IMR-90 (cell line): ENCODE results near the gene TMEM200A. TPM values are rescaled to one million over a fixed set of nuclear protein-coding genes. Genes with fewer than 3 reads are reported as not detected.
"Not testable (repeated sequence)": the region's sequence is repeated elsewhere in the genome, so short reads cannot be mapped to it uniquely, and the experiment has no call there.

ENCODE experiments used
- ATAC-seq: fragments of 200-7000 bp; cut with Tn5 transposase; 2 replicates; pipeline ENCODE4 v1.9.1; 2020; ENCODE audit warnings: low read depth, mild to moderate bottlenecking, moderate library complexity
- BruUV-seq: library from RNA; stranded (reverse); fragments of 400-500 nt; replicated peaks from 2 replicates; lab custom pipeline; 2021; lab: Mats Ljungman, UMichigan
- CTCF ChIA-PET: fragments of 300-600 bp; formaldehyde crosslinking; extraction: SDS; loops from one replicate; lab custom pipeline; 2021; ENCODE audit warnings: antibody characterized with exemption; lab: Yijun Ruan, JAX
- POLR2A ChIA-PET: fragments of 300-600 bp; sonication (Branson Sonifier 250); formaldehyde crosslinking; loops from one replicate; lab custom pipeline; 2022; ENCODE audit warnings: antibody characterized with exemption; ENCODE audit not compliant: unreplicated experiment; lab: Charles Lee
- DNase-seq: peaks from one replicate; pipeline ENCODE4 v3.0.0; 2013
- H2AFZ ChIP-seq: replicated peaks from 2 replicates; pipeline ENCODE3; 2013; ENCODE audit warnings: low read length, mild to moderate bottlenecking; ENCODE audit not compliant: poor library complexity
- H2AK5ac ChIP-seq: 2 replicates; pipeline ENCODE4 v1.6.1; 2013; ENCODE audit warnings: low read depth, low read length, inconsistent platforms
- H2AK9ac ChIP-seq: replicated peaks from 2 replicates; pipeline ENCODE3; 2013; ENCODE audit warnings: mild to moderate bottlenecking, low read depth, low read length, moderate library complexity; ENCODE audit not compliant: poor library complexity
- H2BK120ac ChIP-seq: 2 replicates; pipeline ENCODE4 v1.6.1; 2013; ENCODE audit warnings: low read depth, low read length, inconsistent platforms
- H2BK15ac ChIP-seq: 3 replicates; pipeline ENCODE4 v1.6.1; 2013; ENCODE audit warnings: low read depth, low read length, inconsistent platforms
- H2BK20ac ChIP-seq: 2 replicates; pipeline ENCODE4 v1.6.1; 2013; ENCODE audit warnings: low read depth, mild to moderate bottlenecking, inconsistent platforms, low read length, moderate library complexity
- H2BK5ac ChIP-seq: 2 replicates; pipeline ENCODE4 v1.6.1; 2013; ENCODE audit warnings: mild to moderate bottlenecking, low read depth, low read length, inconsistent platforms; ENCODE audit not compliant: poor library complexity, severe bottlenecking
- H3K14ac ChIP-seq: replicated peaks from 2 replicates; pipeline ENCODE4 v1.6.1; 2013; ENCODE audit warnings: low read depth, low read length, inconsistent platforms
- H3K18ac ChIP-seq: 2 replicates; pipeline ENCODE4 v1.6.1; 2013; ENCODE audit warnings: low read depth, low read length, control low read depth
- H3K23ac ChIP-seq: 2 replicates; pipeline ENCODE4 v1.6.1; 2013; ENCODE audit warnings: low read depth, low read length, inconsistent platforms
- H3K27ac ChIP-seq: 2 replicates; pipeline ENCODE4 v1.5.1; 2013; ENCODE audit warnings: mild to moderate bottlenecking, control low read depth, low read length; ENCODE audit not compliant: insufficient read depth
- H3K27me3 ChIP-seq: 2 replicates; pipeline ENCODE4 v1.6.1; 2013; ENCODE audit warnings: low read length; ENCODE audit not compliant: control insufficient read depth, insufficient read depth
- H3K36me3 ChIP-seq: 2 replicates; pipeline ENCODE4 v1.6.1; 2013; ENCODE audit warnings: low read length, mixed read lengths; ENCODE audit not compliant: control insufficient read depth, insufficient read depth
- H3K4ac ChIP-seq: 2 replicates; pipeline ENCODE4 v1.6.1; 2013; ENCODE audit warnings: low read depth, low read length, inconsistent platforms
- H3K4me1 ChIP-seq: 2 replicates; pipeline ENCODE4 v1.6.1; 2013; ENCODE audit warnings: low read length, mixed read lengths; ENCODE audit not compliant: control insufficient read depth, insufficient read depth
- H3K4me2 ChIP-seq: 2 replicates; pipeline ENCODE4 v1.6.1; 2013; ENCODE audit warnings: low read depth, mild to moderate bottlenecking, control low read depth, low read length, moderate library complexity
- H3K4me3 ChIP-seq: 2 replicates; pipeline ENCODE4 v1.5.1; 2013; ENCODE audit warnings: low read depth, mild to moderate bottlenecking, control low read depth, low read length, moderate library complexity; ENCODE audit not compliant: insufficient read depth
- H3K56ac ChIP-seq: 2 replicates; pipeline ENCODE4 v1.6.1; 2013; ENCODE audit warnings: low read length, inconsistent platforms; ENCODE audit not compliant: insufficient read depth; ENCODE audit errors: extremely low read depth
- H3K79me1 ChIP-seq, 2 experiments: 2 replicates each; pipeline ENCODE4 v1.6.1; 2013; ENCODE audit warnings: low read length in 2 of 2, inconsistent platforms in 1 of 2, low read depth in 1 of 2
- H3K9ac ChIP-seq: 2 replicates; pipeline ENCODE4 v1.6.1; 2013; ENCODE audit warnings: low read depth, low read length, control low read depth
- H3K9me1 ChIP-seq: 2 replicates; pipeline ENCODE4 v1.6.1; 2013; ENCODE audit warnings: low read length, inconsistent platforms; ENCODE audit not compliant: insufficient read depth
- H3K9me3 ChIP-seq: 2 replicates; pipeline ENCODE4 v1.6.1; 2013; ENCODE audit warnings: low read length; ENCODE audit not compliant: control insufficient read depth, insufficient read depth
- H4K20me1 ChIP-seq: 2 replicates; pipeline ENCODE4 v1.6.1; 2013; ENCODE audit warnings: low read length, inconsistent platforms; ENCODE audit not compliant: insufficient read depth
- H4K5ac ChIP-seq: 2 replicates; pipeline ENCODE4 v1.6.1; 2013; ENCODE audit warnings: mild to moderate bottlenecking, low read depth, low read length, control low read depth
- H4K8ac ChIP-seq, 2 experiments: 2 replicates each; pipeline ENCODE4 v1.6.1; 2013; ENCODE audit warnings: low read depth in 2 of 2, low read length in 2 of 2, control low read depth in 1 of 2, inconsistent platforms in 1 of 2
- H4K91ac ChIP-seq: 2 replicates; pipeline ENCODE4 v1.6.1; 2013; ENCODE audit warnings: low read depth, low read length, inconsistent platforms; ENCODE audit not compliant: insufficient read depth
- RAD21 ChIP-seq: IDR thresholded peaks from 2 replicates; pipeline ENCODE4 v1.6.1; 2012; ENCODE audit warnings: low read length, improper control_type of control experiment
- USF2 ChIP-seq: fragments of 150-350 bp; IDR thresholded peaks from 2 replicates; pipeline ENCODE4 v1.6.1; 2017; ENCODE audit warnings: mild to moderate bottlenecking, antibody characterized with exemption, low read length, low read depth
- WGBS, 2 experiments: methylation state at CpG; one replicate each; pipeline versions ENCODE4 v1.1.5 to v1.1.7; 2013; ENCODE audit warnings: missing lambda C conversion rate in 2 of 2; ENCODE audit not compliant: insufficient read length in 1 of 2; ENCODE audit errors: extremely low coverage in 2 of 2; 5-methylcytosine and 5-hydroxymethylcytosine counted together
- dilution Hi-C: fragments of 300-500 bp; cut with HindIII; formaldehyde crosslinking; loops from one replicate; pipeline ENCODE4 v1.14.3; 2018; ENCODE audit warnings: low sequenced_read_pairs; ENCODE audit not compliant: unreplicated experiment
- in situ Hi-C: fragments of 300-500 bp; cut with MboI; formaldehyde crosslinking; loops from 3 replicates; pipeline ENCODE4 v1.14.3; 2019; ENCODE audit warnings: low sequenced_read_pairs, inconsistent platforms, mixed read lengths
- intact Hi-C: fragments of 100-400 bp; cut with micrococcal nuclease; formaldehyde crosslinking; loops from 2 replicates; pipeline ENCODE4 v1.10.0; 2022
- polyA plus RNA-seq, 3 experiments: library from polyadenylated mRNA; depleted of rRNA; stranded (reverse); fragments of >200 nt; gene quantifications; 2 replicates each; pipeline ENCODE4 v1.2.3, GENCODE V29; 2012; ENCODE audit warnings: low replicate concordance in 1 of 3
- total RNA-seq: library from RNA; depleted of rRNA; stranded (reverse); fragments of >200 nt; gene quantifications from 2 replicates; pipeline ENCODE4 v1.2.3, GENCODE V29; 2012

TMEM200A gene
- total and polyA plus RNA-seq, 2 of the 4 experiments (the other 2 are of a cell fraction), result 22.8 to 37.1 TPM

GRCh38 chr6:130337534-130337933 lies 28.3 kb upstream of the TMEM200A start:
- Histone ChIP-seq H3K36me3 (no peaks in the 10 kb centered on the region), H3K23ac (no peak overlapping the region), H3K4me2 (no peak overlapping the region), H4K8ac (no peak overlapping the region), H2AK5ac (no peak overlapping the region), H2BK15ac (no peak overlapping the region), H3K27ac (no peak overlapping the region), H3K56ac (no peak overlapping the region), H3K9ac (no peak overlapping the region), H2BK5ac (no peak overlapping the region), H3K14ac (no peak overlapping the region), H2BK20ac (no peak overlapping the region), H3K4ac (no peak overlapping the region), H2AK9ac (no peak overlapping the region), H3K4me3 (no peak overlapping the region), H3K9me3 (no peaks in the 10 kb centered on the region), H4K91ac (no peak overlapping the region), H4K20me1 (no peaks in the 10 kb centered on the region), H3K18ac (no peak overlapping the region), H3K9me1 (no peaks in the 10 kb centered on the region), H2BK120ac (no peak overlapping the region), H3K4me1 (peaks cover 2% of the 10 kb centered on the region; the same call in 1 of the 2 replicates), H3K27me3 (no peaks in the 10 kb centered on the region), H4K5ac (no peak overlapping the region), H3K79me1 (no peaks in the 10 kb centered on the region; a peak in 1 of 4 replicates), H2AFZ (no peak overlapping the region)
- intact Hi-C loops (no loop called here), in situ Hi-C loops (no loop called here), dilution Hi-C loops (no loop called here)
- BruUV-seq, result no TSS peak
- no CpG with 5 or more reads among the region's 3 CpGs for WGBS, 2 experiments
- DNase-seq (no peak), ATAC-seq (no peak)
- POLR2A ChIA-PET, result no interaction called here
- CTCF ChIA-PET, result interaction anchor here (1.0 kb wide), 1 partner anchor 10 kb away, joined by 3 read pairs; no protein-coding TSS in a partner anchor
- no peak for TF ChIP-seq RAD21
- TF ChIP-seq USF2, result no peak

- H3K4ac ChIP-seq, H4K5ac ChIP-seq, H2BK5ac ChIP-seq, intact Hi-C loops, H3K56ac ChIP-seq, H4K8ac ChIP-seq, H3K14ac ChIP-seq, CTCF ChIA-PET, DNase-seq, H3K18ac ChIP-seq, H2AFZ ChIP-seq, H3K27ac ChIP-seq, H2AK5ac ChIP-seq, H3K4me3 ChIP-seq, H2BK15ac ChIP-seq, BruUV-seq, H2AK9ac ChIP-seq, H4K20me1 ChIP-seq, H3K9me1 ChIP-seq, POLR2A ChIA-PET, H2BK20ac ChIP-seq, dilution Hi-C loops, H3K4me1 ChIP-seq, H3K4me2 ChIP-seq, in situ Hi-C loops, H3K27me3 ChIP-seq, H4K91ac ChIP-seq, H3K9me3 ChIP-seq, H3K9ac ChIP-seq, H2BK120ac ChIP-seq, H3K36me3 ChIP-seq, ATAC-seq, H3K79me1 ChIP-seq, H3K23ac ChIP-seq: not testable (repeated sequence)
- WGBS, 2 experiments, result 50% methylated on average over 2 of the region's 9 CpGs; no CpG with 5 or more reads in 1 of the 2 experiments
Observed at GRCh38 chr6:130346324-130346723, 19.5 kb upstream of the TMEM200A start.
